Measurements from ENCODE around the gene COL5A2.

COL5A2 gene

DNA sequence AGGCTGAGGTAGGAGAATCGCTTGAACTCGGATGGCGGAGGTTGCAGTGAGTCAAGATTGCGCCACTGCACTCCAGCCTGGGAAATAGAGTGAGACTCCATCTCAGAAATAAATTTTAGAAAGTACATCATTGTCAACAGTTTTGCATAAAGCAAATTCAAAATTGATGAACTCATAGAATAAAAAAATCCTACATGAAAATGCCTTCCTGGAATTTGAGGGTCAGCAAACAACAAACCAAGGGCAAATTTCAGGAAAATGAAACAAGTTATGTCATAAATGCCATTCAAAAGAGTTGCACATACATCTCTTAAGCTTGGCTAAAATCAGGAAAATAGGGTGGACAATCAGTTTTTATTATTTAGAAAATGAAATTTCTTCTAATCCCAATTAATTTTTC is 45.1 kb downstream of the COL5A2 start:
- DNase-seq (ENCODE audit: low spot score): no peak
- TF ChIP-seq, protein P1, sequence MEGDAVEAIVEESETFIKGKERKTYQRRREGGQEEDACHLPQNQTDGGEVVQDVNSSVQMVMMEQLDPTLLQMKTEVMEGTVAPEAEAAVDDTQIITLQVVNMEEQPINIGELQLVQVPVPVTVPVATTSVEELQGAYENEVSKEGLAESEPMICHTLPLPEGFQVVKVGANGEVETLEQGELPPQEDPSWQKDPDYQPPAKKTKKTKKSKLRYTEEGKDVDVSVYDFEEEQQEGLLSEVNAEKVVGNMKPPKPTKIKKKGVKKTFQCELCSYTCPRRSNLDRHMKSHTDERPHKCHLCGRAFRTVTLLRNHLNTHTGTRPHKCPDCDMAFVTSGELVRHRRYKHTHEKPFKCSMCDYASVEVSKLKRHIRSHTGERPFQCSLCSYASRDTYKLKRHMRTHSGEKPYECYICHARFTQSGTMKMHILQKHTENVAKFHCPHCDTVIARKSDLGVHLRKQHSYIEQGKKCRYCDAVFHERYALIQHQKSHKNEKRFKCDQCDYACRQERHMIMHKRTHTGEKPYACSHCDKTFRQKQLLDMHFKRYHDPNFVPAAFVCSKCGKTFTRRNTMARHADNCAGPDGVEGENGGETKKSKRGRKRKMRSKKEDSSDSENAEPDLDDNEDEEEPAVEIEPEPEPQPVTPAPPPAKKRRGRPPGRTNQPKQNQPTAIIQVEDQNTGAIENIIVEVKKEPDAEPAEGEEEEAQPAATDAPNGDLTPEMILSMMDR (conservative IDR thresholded peaks at IDR 0.05; ENCODE audit: low read depth): no peak
- no peak overlapping the region for H3K27ac ChIP-seq
- POLR2A ChIA-PET (ENCODE audit: low non-redundant PET): no interaction called here
- CTCF ChIA-PET: interaction anchor here (0.5 to 1.8 kb wide), 2 partner anchors 9 to 214 kb away, joined by 4 to 5 read pairs; no protein-coding TSS in a partner anchor

DNA sequence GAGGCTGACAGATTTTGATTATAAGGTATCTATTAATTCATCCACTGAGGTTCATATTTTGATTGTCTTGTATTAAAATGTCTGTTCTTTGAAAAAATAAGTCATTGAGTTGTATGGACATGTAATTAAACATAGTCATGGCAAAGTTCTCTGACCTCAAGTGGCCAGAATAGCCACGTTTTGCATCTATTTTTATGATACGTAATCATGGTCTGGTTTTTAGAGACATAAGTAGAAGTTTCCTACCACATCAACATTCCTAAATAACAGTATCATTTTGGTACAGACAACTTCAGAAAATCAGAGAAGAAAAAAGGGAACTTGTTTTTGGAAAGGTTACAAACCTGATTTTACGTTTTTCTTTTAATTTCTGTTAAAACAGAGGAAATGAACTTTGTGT is 47.6 kb downstream of the COL5A2 start:
- POLR2A ChIA-PET (ENCODE audit: low non-redundant PET): no interaction called here
- H3K27ac ChIP-seq: no peak overlapping the region
- no peak for DNase-seq (ENCODE audit: low spot score)
- TF ChIP-seq, protein P1 (conservative IDR thresholded peaks at IDR 0.05; ENCODE audit: low read depth): no peak
- CTCF ChIA-PET: no interaction called here

DNA sequence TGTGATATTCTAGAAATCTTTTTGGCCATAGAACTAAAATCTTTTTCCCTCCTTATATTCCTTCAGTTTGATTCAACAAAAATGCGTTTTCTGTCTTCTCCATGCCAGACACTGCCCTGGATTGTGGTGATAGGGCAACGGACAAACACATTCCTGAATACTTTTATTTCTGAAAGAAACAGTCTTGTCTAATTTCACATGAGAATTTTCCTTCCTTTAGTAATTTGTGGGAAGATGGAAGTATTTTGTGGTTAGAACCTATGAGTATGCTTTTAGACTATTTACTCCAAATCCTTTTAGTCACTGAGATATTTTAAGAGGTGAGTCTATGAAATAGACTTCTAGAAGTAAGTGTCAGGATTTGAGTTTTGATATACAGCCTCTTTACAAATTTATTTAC is 49.6 kb downstream of the COL5A2 start:
- POLR2A ChIA-PET (ENCODE audit: low non-redundant PET): no interaction called here
- no peak overlapping the region for H3K27ac ChIP-seq
- no peak for DNase-seq (ENCODE audit: low spot score)
- CTCF ChIA-PET: no interaction called here
- TF ChIP-seq, protein P1 (conservative IDR thresholded peaks at IDR 0.05; ENCODE audit: low read depth): no peak

DNA sequence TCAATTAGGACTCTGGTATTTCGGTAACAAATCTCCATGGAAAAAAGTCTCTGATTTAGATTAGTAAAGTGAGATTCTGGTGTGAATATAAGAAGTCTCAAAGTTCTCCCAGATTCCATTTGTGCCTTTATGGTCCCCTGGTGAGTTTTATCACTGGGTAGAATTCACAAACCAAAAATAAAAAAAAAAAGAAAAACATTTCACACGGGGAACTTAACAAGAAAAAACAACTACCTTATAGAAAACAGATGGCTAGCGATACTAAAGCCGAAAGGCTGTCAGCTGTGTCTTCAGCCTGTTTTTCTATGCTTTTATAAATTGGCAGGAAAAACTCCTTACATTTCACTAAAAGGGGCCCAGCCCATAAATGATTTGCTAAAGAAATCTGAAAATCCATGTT is 50.6 kb downstream of the COL5A2 start:
- CTCF ChIA-PET: no interaction called here
- TF ChIP-seq, protein P1 (conservative IDR thresholded peaks at IDR 0.05; ENCODE audit: low read depth): no peak
- H3K27ac ChIP-seq: no peak overlapping the region
- POLR2A ChIA-PET (ENCODE audit: low non-redundant PET): no interaction called here
- no peak for DNase-seq (ENCODE audit: low spot score)

- ChIA-PET POLR2A (ENCODE audit: low non-redundant PET) (no interaction called here), CTCF (no interaction called here)
- no peak overlapping the region for H3K27ac ChIP-seq
These were observed 51.8 kb downstream of the COL5A2 start for GRCh38 chr2:189127756-189128155.

DNA sequence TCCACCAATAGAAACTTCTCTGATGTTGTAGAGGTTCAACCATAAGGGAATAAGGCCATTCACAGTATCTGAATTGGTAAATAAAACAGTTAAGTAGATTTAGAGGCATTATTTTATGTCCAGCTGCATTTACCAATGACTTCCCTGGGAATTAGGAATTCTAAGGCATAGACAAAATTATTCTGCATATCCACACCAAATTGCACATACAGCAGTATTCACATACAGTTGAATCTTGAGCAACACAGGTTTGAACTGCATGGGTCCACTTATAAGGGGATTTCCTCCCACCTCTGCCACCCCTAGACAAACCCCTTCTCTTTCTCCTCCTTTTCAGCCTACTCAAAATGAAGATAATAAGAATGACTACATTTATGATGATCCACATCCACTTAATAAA is 54.4 kb downstream of the COL5A2 start:
- ChIA-PET POLR2A (ENCODE audit: low non-redundant PET) (no interaction called here), CTCF (no interaction called here)
- TF ChIP-seq, protein P1 (conservative IDR thresholded peaks at IDR 0.05; ENCODE audit: low read depth): no peak
- H3K27ac ChIP-seq: no peak overlapping the region
- DNase-seq (ENCODE audit: low spot score): no peak

More at GRCh38 chr2:189127756-189128155, 51.8 kb downstream of the COL5A2 start:
- TF ChIP-seq, protein P1 (conservative IDR thresholded peaks at IDR 0.05; ENCODE audit: low read depth): no peak
- DNase-seq (ENCODE audit: low spot score): no peak

- ChIA-PET POLR2A (ENCODE audit: low non-redundant PET) (no interaction called here), CTCF (no interaction called here)
- H3K27ac ChIP-seq: no peak overlapping the region
- TF ChIP-seq, protein P1 (conservative IDR thresholded peaks at IDR 0.05; ENCODE audit: low read depth): no peak
- DNase-seq (ENCODE audit: low spot score): no peak
These were observed 55.4 kb downstream of the COL5A2 start for GRCh38 chr2:189124175-189124574.
